Small intestine (tissue), 7 donors: ENCODE results near the gene FGF23. TPM values are rescaled to one million over a fixed set of nuclear protein-coding genes. Genes with fewer than 3 reads are reported as not detected.

Source experiments
- DNase-seq, 2 donors: peaks; one replicate each; pipeline versions ENCODE4 v3.0.0 to v3.0.0-alpha.2; 2013
- FAIRE-seq: peaks from 2 replicates; lab custom pipeline; 2012; peaks lifted over from hg19 to GRCh38; lab: Jason Lieb, UNC
- H3K27ac ChIP-seq, 3 donors: one replicate each; pipeline ENCODE4 v1.5.1; 2013; ENCODE audit warnings: low read length in 2 of 3, mild to moderate bottlenecking in 2 of 3, control low read depth in 1 of 3, inconsistent platforms in 1 of 3, low read depth in 1 of 3, moderate library complexity in 1 of 3
- H3K27me3 ChIP-seq, 3 donors: one replicate each; pipeline ENCODE4 v1.6.1; 2013; ENCODE audit warnings: low read length in 3 of 3, inconsistent platforms in 1 of 3; ENCODE audit not compliant: control insufficient read depth in 3 of 3, insufficient read depth in 3 of 3
- H3K36me3 ChIP-seq, 3 donors: one replicate each; pipeline ENCODE4 v1.6.1; 2013; ENCODE audit warnings: low read length in 3 of 3, inconsistent platforms in 1 of 3, low read depth in 1 of 3, mild to moderate bottlenecking in 1 of 3, moderate library complexity in 1 of 3; ENCODE audit not compliant: control insufficient read depth in 3 of 3, insufficient read depth in 2 of 3
- H3K4me1 ChIP-seq, 3 donors: one replicate each; pipeline ENCODE4 v1.6.1; 2013; ENCODE audit warnings: low read length in 2 of 3, inconsistent platforms in 1 of 3, low read depth in 1 of 3, mild to moderate bottlenecking in 1 of 3, moderate library complexity in 1 of 3; ENCODE audit not compliant: control insufficient read depth in 3 of 3, insufficient read depth in 2 of 3
- H3K4me3 ChIP-seq, 3 donors: one replicate each; pipeline ENCODE4 v1.5.1; 2013; ENCODE audit warnings: low read length in 3 of 3, control low read depth in 1 of 3, inconsistent platforms in 1 of 3, low read depth in 1 of 3, mild to moderate bottlenecking in 1 of 3, moderate library complexity in 1 of 3
- H3K9me3 ChIP-seq, 2 donors: one replicate each; pipeline ENCODE4 v1.6.1; 2013; ENCODE audit warnings: low read depth in 1 of 2, low read length in 1 of 2; ENCODE audit not compliant: control insufficient read depth in 2 of 2, insufficient read depth in 1 of 2
- WGBS, 3 donors: extraction: QIAGEN DNeasy Blood & Tissue Kit; methylation state at CpG; one replicate each; pipeline ENCODE4 v1.1.7; 2013; 5-methylcytosine and 5-hydroxymethylcytosine counted together
- polyA plus RNA-seq, 4 donors: library from polyadenylated mRNA; stranded (reverse) in 3 of 4; unstranded in 1 of 4; fragments of 200-250 nt in 3 of 4; fragments of 120-200 nt in 1 of 4; gene quantifications; one replicate each; pipeline versions ENCODE4 v1.2.1 to v1.2.3, GENCODE V29; 2013
- donor health status: healthy with polysubstance abuse.
- donor health status: control.
- donor health status: control.
- donor health status: Bipolar disorder and iron deficiency.
- donor health status: healthy.

FGF23 gene
- polyA plus RNA-seq, 4 donors: 0.04 to 10.1 TPM; not detected in 2

DNA sequence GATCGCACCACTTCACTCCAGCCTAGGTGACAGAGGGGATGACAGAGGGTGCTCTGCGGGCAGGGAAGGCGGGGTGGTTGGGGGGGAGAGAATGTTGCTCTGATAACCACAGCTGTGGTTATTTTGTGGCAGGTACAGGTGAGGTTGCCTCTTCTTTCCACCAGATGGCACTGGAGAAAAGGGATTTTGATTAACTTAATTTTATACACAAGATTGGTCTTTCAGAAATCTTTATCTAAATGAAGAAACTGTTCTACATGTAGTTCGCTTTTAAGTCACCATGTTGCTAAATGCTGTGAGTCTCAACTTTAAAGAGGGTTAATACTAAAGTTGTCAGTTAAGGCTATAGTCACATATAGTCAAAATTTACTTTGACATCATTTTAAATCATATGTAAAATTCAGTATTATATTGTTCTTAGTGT is 25.7 kb downstream of the FGF23 start:
- Histone ChIP-seq H3K27ac (no peak overlapping the region), H3K4me1 (no peaks in the 10 kb centered on the region), H3K36me3 (peaks cover 0 to 10% (median 2%) of the 10 kb centered on the region in 3 donors), H3K27me3 (no peaks in the 10 kb centered on the region), H3K4me3 (no peak overlapping the region), H3K9me3 (no peaks in the 10 kb centered on the region)
- WGBS, 3 donors: 30 to 58% (median 32%) methylated on average over 4 of the region's 4 CpGs
- DNase-seq (peak; percentile 36 to 49), FAIRE-seq (peak; percentile 15)

GRCh38 chr12:4346931-4347330 is 32.6 kb downstream of the FGF23 start:
- Histone ChIP-seq H3K27me3 (no peaks in the 10 kb centered on the region), H3K27ac (no peak overlapping the region), H3K9me3 (no peaks in the 10 kb centered on the region), H3K4me3 (no peak overlapping the region), H3K4me1 (no peaks in the 10 kb centered on the region), H3K36me3 (peaks cover 0 to 2% (median 2%) of the 10 kb centered on the region in 3 donors)
- no peak for FAIRE-seq
- no peak for DNase-seq

DNA sequence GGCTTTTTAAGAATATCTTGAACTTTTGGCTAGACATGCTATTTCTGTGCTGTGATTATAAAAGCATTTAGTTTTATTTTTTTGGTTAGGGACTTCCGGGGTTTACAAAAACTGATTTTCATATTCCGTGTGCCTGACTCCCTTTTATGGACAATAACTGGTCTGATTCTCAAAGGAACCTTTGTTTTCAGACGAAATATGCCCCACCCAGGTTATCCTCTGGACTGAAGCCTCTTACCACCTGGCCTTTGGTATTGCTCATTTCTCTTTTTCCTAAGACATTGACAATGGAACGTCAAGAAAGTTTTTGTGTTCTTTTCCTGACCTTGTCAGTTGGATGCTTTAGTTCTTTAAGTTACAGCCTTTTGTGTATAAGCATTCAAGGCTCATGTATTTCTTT is 47.7 kb downstream of the FGF23 start:
- DNase-seq (peak; percentile 16 to 28), FAIRE-seq (no peak)
- no peak overlapping the region for H3K27ac ChIP-seq

DNA sequence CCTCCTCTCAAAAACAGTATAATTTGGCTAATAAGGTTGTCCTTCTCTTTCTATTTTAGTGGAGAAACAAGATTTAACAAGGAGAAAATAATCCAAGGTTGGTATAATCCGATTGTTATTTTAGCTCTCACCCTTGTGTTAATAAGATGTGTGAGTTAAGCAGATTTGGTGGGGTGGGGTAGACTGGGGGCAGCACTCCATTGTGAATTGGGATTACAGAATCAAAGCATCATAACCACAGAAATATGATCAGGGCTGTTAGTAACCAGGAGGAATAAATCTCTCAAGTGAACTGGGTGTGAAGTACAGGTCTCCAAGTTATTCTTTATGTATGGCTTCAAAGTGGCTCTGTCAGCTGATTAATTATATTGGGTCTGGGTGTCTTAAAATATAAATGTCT is 48.3 kb downstream of the FGF23 start:
- H3K27ac ChIP-seq: no peak overlapping the region
- no peak for FAIRE-seq
- H3K4me3 ChIP-seq: no peak overlapping the region
- no peaks in the 10 kb centered on the region for H3K9me3 ChIP-seq
- no peaks in the 10 kb centered on the region for H3K4me1 ChIP-seq
- 68 to 92% (median 75%) methylated on average over 1 of the region's 1 CpG for WGBS, 3 donors
- H3K27me3 ChIP-seq: no peaks in the 10 kb centered on the region
- H3K36me3 ChIP-seq: peaks cover 2 to 4% (median 3%) of the 10 kb centered on the region in 3 donors
- DNase-seq: no peak

More for the DNA sequence above, 47.7 kb downstream of the FGF23 start:
- H3K4me1 ChIP-seq: no peaks in the 10 kb centered on the region
- H3K36me3 ChIP-seq: peaks cover 2 to 4% (median 3%) of the 10 kb centered on the region in 3 donors
- no peaks in the 10 kb centered on the region for H3K9me3 ChIP-seq
- 19 to 40% (median 33%) methylated on average over 4 of the region's 4 CpGs for WGBS, 3 donors
- H3K27me3 ChIP-seq: no peaks in the 10 kb centered on the region
- no peak overlapping the region for H3K4me3 ChIP-seq

DNA sequence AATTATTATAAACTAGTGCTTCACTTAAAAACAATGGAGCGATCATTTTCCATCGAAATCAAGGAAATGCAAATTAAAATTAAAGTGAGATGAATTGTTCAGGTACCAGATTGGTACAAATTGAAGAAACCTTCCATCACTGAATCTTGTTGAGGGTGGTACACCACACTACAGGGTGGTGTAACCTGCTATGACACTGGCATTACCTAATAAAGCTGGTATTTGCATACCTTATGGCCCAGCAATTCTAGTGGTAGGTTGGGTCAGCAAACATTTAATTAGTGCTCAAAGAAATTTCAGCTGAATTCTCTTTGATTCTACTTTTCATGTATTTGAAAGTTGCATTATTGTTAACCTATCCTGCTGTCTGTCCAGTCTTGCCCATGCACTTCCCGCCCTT is 49.3 kb downstream of the FGF23 start:
- Histone ChIP-seq H3K36me3 (peaks cover 2 to 4% (median 3%) of the 10 kb centered on the region in 3 donors), H3K27ac (no peak overlapping the region), H3K27me3 (no peaks in the 10 kb centered on the region), H3K4me3 (no peak overlapping the region), H3K4me1 (no peaks in the 10 kb centered on the region), H3K9me3 (no peaks in the 10 kb centered on the region)
- FAIRE-seq (no peak), DNase-seq (no peak)
- 94 to 98% (median 98%) methylated on average over 3 of the region's 3 CpGs for WGBS, 3 donors

GRCh38 chr12:4327293-4327692 is 52.2 kb downstream of the FGF23 start:
- FAIRE-seq (no peak), DNase-seq (no peak)
- Histone ChIP-seq H3K27ac (no peak overlapping the region), H3K27me3 (no peaks in the 10 kb centered on the region), H3K4me3 (no peak overlapping the region), H3K4me1 (peaks cover 0 to 2% (median 0%) of the 10 kb centered on the region in 3 donors), H3K9me3 (no peaks in the 10 kb centered on the region), H3K36me3 (peaks cover 0 to 5% (median 3%) of the 10 kb centered on the region in 3 donors)
- WGBS, 3 donors: 95 to 100% (median 96%) methylated on average over 2 of the region's 2 CpGs

GRCh38 chr12:4325966-4326365 is 53.5 kb downstream of the FGF23 start:
- Histone ChIP-seq H3K36me3 (peaks cover 0 to 5% (median 0%) of the 10 kb centered on the region in 3 donors), H3K27me3 (no peaks in the 10 kb centered on the region), H3K4me3 (no peak overlapping the region), H3K4me1 (peaks cover 0 to 2% (median 0%) of the 10 kb centered on the region in 3 donors), H3K9me3 (no peaks in the 10 kb centered on the region), H3K27ac (no peak overlapping the region)
- 70 to 91% (median 85%) methylated on average over 3 of the region's 3 CpGs for WGBS, 3 donors
- DNase-seq (no peak), FAIRE-seq (no peak)

- no peak for FAIRE-seq
Observed at GRCh38 chr12:4324366-4324765, 55.1 kb downstream of the FGF23 start.

GRCh38 chr12:4323396-4323795 is 56.1 kb downstream of the FGF23 start:
- FAIRE-seq: no peak
- no peak for DNase-seq
- Histone ChIP-seq H3K4me3 (no peak overlapping the region), H3K27ac (no peak overlapping the region), H3K27me3 (no peaks in the 10 kb centered on the region), H3K36me3 (peaks cover 0 to 3% (median 0%) of the 10 kb centered on the region in 3 donors), H3K4me1 (peaks cover 0 to 2% (median 2%) of the 10 kb centered on the region in 3 donors), H3K9me3 (no peaks in the 10 kb centered on the region)
- WGBS, 3 donors: 76 to 90% (median 83%) methylated on average over 4 of the region's 4 CpGs

More at GRCh38 chr12:4324366-4324765, 55.1 kb downstream of the FGF23 start:
- Histone ChIP-seq H3K9me3 (no peaks in the 10 kb centered on the region), H3K36me3 (peaks cover 0 to 5% (median 0%) of the 10 kb centered on the region in 3 donors), H3K4me3 (no peak overlapping the region), H3K27me3 (no peaks in the 10 kb centered on the region), H3K4me1 (peaks cover 0 to 2% (median 2%) of the 10 kb centered on the region in 3 donors), H3K27ac (no peak overlapping the region)
- DNase-seq: no peak
- 97 to 98% (median 97%) methylated on average over 28 of the region's 28 CpGs for WGBS, 3 donors
